Measurements from ENCODE around the gene ACP6. TPM values are rescaled to one million over a fixed set of nuclear protein-coding genes. Genes with fewer than 3 reads are reported as not detected.

ACP6 gene
- total RNA-seq, 2 donors from 2014 or later = 13.2 to 24.7 TPM

DNA sequence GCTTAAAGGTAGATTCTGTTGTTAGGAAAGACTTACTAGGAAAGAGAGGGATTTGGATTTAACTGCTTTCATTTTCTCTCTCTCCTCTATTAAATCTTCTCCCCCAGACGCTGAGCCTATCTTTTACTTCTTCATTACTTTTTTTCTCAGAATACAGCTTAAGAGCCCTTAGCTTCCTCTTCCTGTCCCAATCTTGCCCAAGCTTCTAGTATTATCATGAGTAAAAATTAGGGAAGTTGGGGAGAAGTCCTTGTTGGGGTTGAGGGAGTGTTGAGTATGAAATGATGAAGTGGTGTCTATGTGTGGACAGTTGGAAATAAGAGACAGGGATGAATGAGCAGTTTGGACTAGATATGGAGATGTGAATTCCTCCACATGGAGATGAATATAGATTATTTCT is 35.0 kb downstream of the ACP6 start:
- TF ChIP-seq, protein P1, sequence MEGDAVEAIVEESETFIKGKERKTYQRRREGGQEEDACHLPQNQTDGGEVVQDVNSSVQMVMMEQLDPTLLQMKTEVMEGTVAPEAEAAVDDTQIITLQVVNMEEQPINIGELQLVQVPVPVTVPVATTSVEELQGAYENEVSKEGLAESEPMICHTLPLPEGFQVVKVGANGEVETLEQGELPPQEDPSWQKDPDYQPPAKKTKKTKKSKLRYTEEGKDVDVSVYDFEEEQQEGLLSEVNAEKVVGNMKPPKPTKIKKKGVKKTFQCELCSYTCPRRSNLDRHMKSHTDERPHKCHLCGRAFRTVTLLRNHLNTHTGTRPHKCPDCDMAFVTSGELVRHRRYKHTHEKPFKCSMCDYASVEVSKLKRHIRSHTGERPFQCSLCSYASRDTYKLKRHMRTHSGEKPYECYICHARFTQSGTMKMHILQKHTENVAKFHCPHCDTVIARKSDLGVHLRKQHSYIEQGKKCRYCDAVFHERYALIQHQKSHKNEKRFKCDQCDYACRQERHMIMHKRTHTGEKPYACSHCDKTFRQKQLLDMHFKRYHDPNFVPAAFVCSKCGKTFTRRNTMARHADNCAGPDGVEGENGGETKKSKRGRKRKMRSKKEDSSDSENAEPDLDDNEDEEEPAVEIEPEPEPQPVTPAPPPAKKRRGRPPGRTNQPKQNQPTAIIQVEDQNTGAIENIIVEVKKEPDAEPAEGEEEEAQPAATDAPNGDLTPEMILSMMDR (IDR thresholded peaks at IDR 0.05) = no peak
- no peak for TF ChIP-seq POLR2A (IDR thresholded peaks at IDR 0.05)
- no peaks in the 10 kb centered on the region for H3K4me1 ChIP-seq

DNA sequence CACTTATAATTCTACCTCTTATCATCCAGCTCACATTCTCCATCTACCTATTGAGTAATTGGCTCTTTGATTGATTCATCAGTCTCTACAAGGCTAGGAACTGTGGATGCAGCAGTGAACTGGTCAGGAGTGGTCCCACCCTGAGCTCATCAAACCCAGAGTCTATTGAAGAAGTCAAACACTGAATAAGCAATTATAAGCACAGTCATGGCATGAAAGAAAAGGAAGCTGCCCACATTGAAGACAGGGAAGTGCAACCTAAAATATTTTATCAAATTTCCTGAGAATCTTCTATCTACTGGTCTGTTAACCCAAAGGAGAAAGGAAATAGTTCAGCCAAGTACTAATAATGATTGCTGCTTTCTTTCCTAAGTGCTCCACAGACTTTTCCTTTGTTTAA is 35.7 kb downstream of the ACP6 start:
- Histone ChIP-seq H3K36me3 (replicated peaks in 1 of 2; ENCODE audit: insufficient read depth in 1 of 2, low read depth in 2 of 2) (no peaks in the 10 kb centered on the region), H3K27me3 (no peaks in the 10 kb centered on the region), H3K9me3 (no peaks in the 10 kb centered on the region), H3K4me1 (no peaks in the 10 kb centered on the region), H3K27ac (no peak overlapping the region), H3K4me3 (no peak overlapping the region)
- no peak for TF ChIP-seq POLR2A (IDR thresholded peaks at IDR 0.05)
- no peak for ATAC-seq
- no peak for DNase-seq
- intact Hi-C loops (cut with DNase I) = loop anchor here (5.0 kb wide), 2 partner anchors 117 to 258 kb away; no protein-coding TSS in a partner anchor

More for the DNA sequence above, 35.0 kb downstream of the ACP6 start:
- Histone ChIP-seq H3K9me3 (no peaks in the 10 kb centered on the region), H3K27me3 (no peaks in the 10 kb centered on the region), H3K4me3 (no peak overlapping the region), H3K27ac (peak overlapping the region in 1 of 4 donors; percentile 15), H3K36me3 (replicated peaks in 1 of 2; ENCODE audit: insufficient read depth in 1 of 2, low read depth in 2 of 2) (no peaks in the 10 kb centered on the region)
- 75 to 82% methylated on average over 1 of the region's 1 CpG for WGBS, 2 donors
- intact Hi-C loops (cut with DNase I) = loop anchor here (5.0 kb wide), 2 partner anchors 118 to 257 kb away; no protein-coding TSS in a partner anchor
- DNase-seq = no peak
- no peak for ATAC-seq

DNA sequence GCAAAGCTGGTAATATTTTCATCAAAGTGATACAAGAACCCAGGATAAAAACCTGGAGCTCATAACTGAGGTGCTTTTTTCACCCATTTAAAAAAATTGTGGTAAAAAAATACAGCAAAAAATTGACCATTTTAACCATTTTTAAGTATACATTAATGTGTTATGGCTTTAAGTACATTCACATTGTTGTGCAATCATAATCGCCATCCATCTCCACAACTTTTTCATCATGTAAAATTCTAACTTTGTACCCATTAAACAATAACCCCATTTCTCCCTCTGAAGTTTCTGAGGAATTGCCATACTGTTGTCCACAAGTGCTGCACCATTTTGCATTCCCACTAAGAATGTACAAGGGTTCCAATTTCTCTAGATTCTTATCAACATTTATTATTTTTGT is 36.6 kb downstream of the ACP6 start:
- no peaks in the 10 kb centered on the region for H3K27me3 ChIP-seq
- TF ChIP-seq POLR2A (IDR thresholded peaks at IDR 0.05) = no peak
- TF ChIP-seq, protein P1 (IDR thresholded peaks at IDR 0.05) = no peak
- WGBS, 2 donors = 86 to 93% methylated on average over 1 of the region's 1 CpG
- no peak overlapping the region for H3K27ac ChIP-seq
- no peak for DNase-seq
- H3K36me3 ChIP-seq (replicated peaks in 1 of 2; ENCODE audit: insufficient read depth in 1 of 2, low read depth in 2 of 2) = no peaks in the 10 kb centered on the region
- no peak overlapping the region for H3K4me3 ChIP-seq
- no peaks in the 10 kb centered on the region for H3K4me1 ChIP-seq
- H3K9me3 ChIP-seq = no peaks in the 10 kb centered on the region
- intact Hi-C loops (cut with DNase I) = no loop called here
- ATAC-seq = no peak

DNA sequence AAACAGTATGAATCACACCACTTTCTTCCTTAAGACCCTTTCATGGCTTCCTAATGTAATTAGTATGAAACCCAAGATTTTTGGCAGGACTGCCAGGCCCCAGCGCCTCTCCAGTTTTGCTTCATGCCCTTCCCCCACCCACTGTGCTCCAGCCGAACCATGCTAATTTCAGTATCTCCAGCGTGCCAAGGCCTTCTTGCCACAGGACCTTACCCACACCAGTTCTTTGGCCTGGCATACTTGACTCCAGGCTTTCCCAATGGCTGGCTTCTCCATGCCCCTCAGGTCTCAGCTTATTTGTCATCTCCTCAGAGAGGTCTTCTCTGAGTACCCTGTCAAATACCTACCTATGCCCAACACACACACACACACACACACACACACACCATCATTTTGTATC is 38.5 kb downstream of the ACP6 start:
- H3K4me1 ChIP-seq = no peaks in the 10 kb centered on the region
- TF ChIP-seq, protein P1 (IDR thresholded peaks at IDR 0.05) = no peak
- no peak for TF ChIP-seq POLR2A (IDR thresholded peaks at IDR 0.05)
- ATAC-seq (no peak), DNase-seq (no peak)
- H3K36me3 ChIP-seq (replicated peaks in 1 of 2; ENCODE audit: insufficient read depth in 1 of 2, low read depth in 2 of 2) = no peaks in the 10 kb centered on the region
- H3K27ac ChIP-seq = no peak overlapping the region
- H3K27me3 ChIP-seq = no peaks in the 10 kb centered on the region
- H3K9me3 ChIP-seq = no peaks in the 10 kb centered on the region
- intact Hi-C loops (cut with DNase I) = no loop called here
- H3K4me3 ChIP-seq = no peak overlapping the region
- WGBS, 2 donors = 86 to 92% methylated on average over 3 of the region's 3 CpGs

DNA sequence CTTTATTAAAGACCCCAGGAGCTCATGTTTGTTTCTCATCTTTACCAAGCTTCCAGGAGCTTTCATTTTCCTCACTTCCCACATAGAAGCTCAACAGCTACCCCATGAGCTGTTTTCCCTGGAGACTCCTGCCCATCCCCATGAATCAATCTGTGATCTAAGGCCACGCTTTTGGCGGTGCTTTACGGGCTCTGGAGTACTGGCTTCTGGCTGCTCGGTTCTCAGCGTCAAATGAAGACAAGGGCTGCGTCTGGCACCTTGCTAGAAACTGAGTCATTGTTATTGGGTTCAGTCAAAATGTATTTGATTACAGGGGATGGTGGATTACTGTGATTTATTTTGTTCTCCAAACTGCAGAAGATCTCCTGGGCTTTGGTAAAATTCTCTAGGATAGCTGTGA is 39.9 kb downstream of the ACP6 start:
- no peak for TF ChIP-seq POLR2A (IDR thresholded peaks at IDR 0.05)
- TF ChIP-seq, protein P1 (IDR thresholded peaks at IDR 0.05) = no peak
- DNase-seq (no peak), ATAC-seq (no peak)
- H3K36me3 ChIP-seq (replicated peaks in 1 of 2; ENCODE audit: insufficient read depth in 1 of 2, low read depth in 2 of 2) = no peaks in the 10 kb centered on the region
- no peak overlapping the region for H3K27ac ChIP-seq
- no peaks in the 10 kb centered on the region for H3K9me3 ChIP-seq
- intact Hi-C loops (cut with DNase I) = no loop called here
- WGBS, 2 donors = 81 to 85% methylated on average over 6 of the region's 6 CpGs
- no peak overlapping the region for H3K4me3 ChIP-seq
- H3K27me3 ChIP-seq = no peaks in the 10 kb centered on the region
- H3K4me1 ChIP-seq = no peaks in the 10 kb centered on the region

All from body of pancreas (tissue), 4 donors.